ENCODE measurements around the gene RAB37. TPM values are rescaled to one million over a fixed set of nuclear protein-coding genes. Genes with fewer than 3 reads are reported as not detected.

RAB37 gene
- total and polyA plus RNA-seq, 2 of the 13 experiments (the other 11 are each of a cell fraction or from before 2014, with no cell fraction given): 0.91 to 3.7 TPM

DNA sequence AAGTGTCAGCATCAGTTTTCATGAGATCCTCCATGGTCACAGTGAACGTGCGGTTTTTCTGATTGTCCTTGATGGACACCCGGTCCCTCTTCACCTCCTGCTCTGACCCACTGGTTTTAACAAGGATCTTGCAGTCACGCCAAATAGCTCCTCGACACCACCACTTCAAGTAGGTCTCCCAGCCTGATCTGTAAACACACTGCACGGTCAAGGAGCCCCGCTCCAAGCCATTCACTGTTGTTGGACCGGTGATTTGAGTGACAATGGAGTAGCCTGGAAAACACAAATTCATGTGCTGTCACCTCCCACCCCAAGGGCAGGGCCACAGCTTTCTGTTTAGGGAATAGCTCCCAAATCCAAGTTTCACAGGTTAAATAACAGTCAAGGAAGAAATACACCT, 32.5 kb upstream of the RAB37 start:
- H3K27me3 ChIP-seq (ENCODE audit: control insufficient read depth in 1 of 2, insufficient read depth in 2 of 2, low read length in 2 of 2): peaks cover 0 to 24% of the 10 kb centered on the region in 2 experiments; a peak in 4 of 5 replicates
- H3K9ac ChIP-seq (ENCODE audit: insufficient read depth, low read depth, low read length): no peak overlapping the region

DNA sequence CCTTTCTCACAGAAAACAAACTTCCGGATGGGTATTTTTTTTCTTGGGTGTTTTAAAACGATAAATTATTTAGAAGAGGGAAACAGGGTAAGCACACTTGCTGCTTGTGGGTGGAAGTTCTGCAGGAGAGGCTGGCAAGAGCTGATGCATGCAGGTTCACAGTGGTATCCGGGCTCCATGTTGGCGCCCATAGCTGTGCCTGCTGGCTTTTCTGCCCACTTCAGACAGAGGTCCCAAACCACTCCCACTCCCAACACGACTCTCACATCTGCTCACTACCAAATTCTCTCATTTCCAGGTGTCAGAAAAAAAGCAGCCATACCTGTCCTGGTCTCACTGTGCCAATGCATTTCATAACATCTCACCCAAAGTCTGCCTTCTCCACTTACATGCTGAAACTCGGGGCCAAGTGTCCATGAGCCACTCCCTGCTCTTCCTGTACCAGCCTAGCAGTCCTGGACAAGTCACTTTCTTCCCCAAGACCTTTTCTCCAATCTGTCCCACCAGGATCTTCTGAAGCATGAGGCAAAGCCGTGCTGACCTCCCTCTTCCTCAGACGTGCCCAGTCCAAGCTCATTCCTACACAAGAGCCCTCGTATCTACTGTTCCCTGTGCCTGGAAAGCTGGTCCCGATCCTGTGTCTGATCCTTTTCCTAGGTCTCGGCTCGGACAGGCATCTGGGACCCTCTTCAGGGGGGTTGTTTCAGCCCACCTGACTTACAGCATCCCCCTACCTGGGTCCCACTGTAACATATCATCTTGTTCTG, 25.8 kb upstream of the RAB37 start:
- WGBS (ENCODE audit: low lambda C conversion rate): 20% methylated on average over 12 of the region's 12 CpGs
- intact Hi-C loops (cut with micrococcal nuclease; ENCODE audit: unreplicated experiment): no loop called here

More for the DNA sequence above, 32.5 kb upstream of the RAB37 start:
- ATAC-seq (no peak), FAIRE-seq (no peak), DNase-seq (ENCODE audit: low spot score) (no peak)
- Histone ChIP-seq H3K79me2 (ENCODE audit: insufficient read depth, low read length) (no peaks in the 10 kb centered on the region), H2AFZ (ENCODE audit: low read length) (no peak overlapping the region), H4K20me1 (ENCODE audit: insufficient read depth, low read length) (no peaks in the 10 kb centered on the region), H3K9me3 (ENCODE audit: low read length) (no peaks in the 10 kb centered on the region), H3K4me3 (replicated peaks in 1 of 3; ENCODE audit: insufficient read depth in 1 of 3, low read depth in 2 of 3, low read length in 3 of 3) (no peak overlapping the region), H3K36me3 (replicated peaks in 1 of 2; ENCODE audit: control insufficient read depth in 1 of 2, insufficient read depth in 2 of 2, low read length in 2 of 2) (no peaks in the 10 kb centered on the region), H3K27ac (ENCODE audit: extremely low read length, insufficient read depth, low read length) (no peak overlapping the region), H3K4me1 (ENCODE audit: insufficient read depth, low read length) (no peaks in the 10 kb centered on the region), H3K4me2 (ENCODE audit: low read depth, low read length) (no peak overlapping the region)
- ChIA-PET CTCF (ENCODE audit: low intra/inter-chr PET ratio, low total read pairs) (no interaction called here), POLR2A (interaction anchor here (1.2 kb wide), 1 partner anchor 31 kb away, joined by 3 read pairs; no protein-coding TSS in a partner anchor)
- intact Hi-C loops (cut with micrococcal nuclease; ENCODE audit: unreplicated experiment) (no loop called here), in situ Hi-C loops (cut with HindIII; ENCODE audit: extremely low pct_ligation_motif_present, low pct_unique_long_range_greater_than_20kb) (no loop called here)
- WGBS (ENCODE audit: low lambda C conversion rate): 25% methylated on average over 8 of the region's 8 CpGs
- BruUV-seq (replicated peaks): no TSS peak
- TF ChIP-seq ZNF138 (CRISPR knock-in tag; IDR thresholded peaks at IDR 0.05; ENCODE audit: low read depth) (no peak), ATRX (CRISPR knock-in tag; IDR thresholded peaks at IDR 0.05; ENCODE audit: borderline replicate concordance) (no peak), CENPX (CRISPR knock-in tag; IDR thresholded peaks at IDR 0.05) (no peak)
- TF ChIP-seq, protein P1, sequence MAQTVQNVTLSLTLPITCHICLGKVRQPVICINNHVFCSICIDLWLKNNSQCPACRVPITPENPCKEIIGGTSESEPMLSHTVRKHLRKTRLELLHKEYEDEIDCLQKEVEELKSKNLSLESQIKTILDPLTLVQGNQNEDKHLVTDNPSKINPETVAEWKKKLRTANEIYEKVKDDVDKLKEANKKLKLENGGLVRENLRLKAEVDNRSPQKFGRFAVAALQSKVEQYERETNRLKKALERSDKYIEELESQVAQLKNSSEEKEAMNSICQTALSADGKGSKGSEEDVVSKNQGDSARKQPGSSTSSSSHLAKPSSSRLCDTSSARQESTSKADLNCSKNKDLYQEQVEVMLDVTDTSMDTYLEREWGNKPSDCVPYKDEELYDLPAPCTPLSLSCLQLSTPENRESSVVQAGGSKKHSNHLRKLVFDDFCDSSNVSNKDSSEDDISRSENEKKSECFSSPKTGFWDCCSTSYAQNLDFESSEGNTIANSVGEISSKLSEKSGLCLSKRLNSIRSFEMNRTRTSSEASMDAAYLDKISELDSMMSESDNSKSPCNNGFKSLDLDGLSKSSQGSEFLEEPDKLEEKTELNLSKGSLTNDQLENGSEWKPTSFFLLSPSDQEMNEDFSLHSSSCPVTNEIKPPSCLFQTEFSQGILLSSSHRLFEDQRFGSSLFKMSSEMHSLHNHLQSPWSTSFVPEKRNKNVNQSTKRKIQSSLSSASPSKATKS (CRISPR knock-in tag; IDR thresholded peaks at IDR 0.05): no peak

More for the DNA sequence above, 25.8 kb upstream of the RAB37 start:
- Histone ChIP-seq H3K79me2 (ENCODE audit: insufficient read depth, low read length) (no peaks in the 10 kb centered on the region), H3K27ac (ENCODE audit: extremely low read length, insufficient read depth, low read length) (no peak overlapping the region), H3K9me3 (ENCODE audit: low read length) (no peaks in the 10 kb centered on the region), H3K9ac (ENCODE audit: insufficient read depth, low read depth, low read length) (no peak overlapping the region), H3K27me3 (ENCODE audit: control insufficient read depth in 1 of 2, insufficient read depth in 2 of 2, low read length in 2 of 2) (peaks cover 0 to 35% of the 10 kb centered on the region in 2 experiments; a peak in 4 of 5 replicates), H3K4me3 (replicated peaks in 1 of 3; ENCODE audit: insufficient read depth in 1 of 3, low read depth in 2 of 3, low read length in 3 of 3) (no peak overlapping the region), H2AFZ (ENCODE audit: low read length) (no peak overlapping the region), H3K4me2 (ENCODE audit: low read depth, low read length) (no peak overlapping the region), H4K20me1 (ENCODE audit: insufficient read depth, low read length) (0 out of 2 replicates have a peak, but pooled peaks cover 4% of the 10 kb centered on the region), H3K4me1 (ENCODE audit: insufficient read depth, low read length) (peaks cover 20% of the 10 kb centered on the region), H3K36me3 (replicated peaks in 1 of 2; ENCODE audit: control insufficient read depth in 1 of 2, insufficient read depth in 2 of 2, low read length in 2 of 2) (no peaks in the 10 kb centered on the region)
- BruUV-seq (replicated peaks): no TSS peak
- POLR2A ChIA-PET: no interaction called here
- CTCF ChIA-PET (ENCODE audit: low intra/inter-chr PET ratio, low total read pairs): no interaction called here
- FAIRE-seq (no peak), ATAC-seq (no peak), DNase-seq (ENCODE audit: low spot score) (no peak)
- no peak for TF ChIP-seq KLF12 (CRISPR knock-in tag; IDR thresholded peaks at IDR 0.05; ENCODE audit: borderline replicate concordance)
- TF ChIP-seq ZFYVE20 (CRISPR knock-in tag; IDR thresholded peaks at IDR 0.05; ENCODE audit: borderline replicate concordance, low read depth): no peak
- no peak for TF ChIP-seq ZNF788 (CRISPR knock-in tag; IDR thresholded peaks at IDR 0.05; ENCODE audit: borderline replicate concordance)
- no peak for TF ChIP-seq ZNF569 (CRISPR knock-in tag; IDR thresholded peaks at IDR 0.05; ENCODE audit: borderline replicate concordance)
- in situ Hi-C loops (cut with HindIII; ENCODE audit: extremely low pct_ligation_motif_present, low pct_unique_long_range_greater_than_20kb): no loop called here

All from HepG2 (cell line).